HepG2 (cell line): ENCODE measurements around the gene VAMP2. TPM values are rescaled to one million over a fixed set of nuclear protein-coding genes. Genes with fewer than 3 reads are reported as not detected.

Source experiments
- ATAC-seq: fragments of 200-7000 bp; cut with Tn5 transposase; 3 replicates; pipeline ENCODE4 v1.9.1; 2020; ENCODE audit warnings: mild to moderate bottlenecking, moderate library complexity
- BruUV-seq: library from RNA; stranded (reverse); fragments of 400-500 nt; replicated peaks from 2 replicates; lab custom pipeline; 2021; lab: Mats Ljungman, UMichigan
- CTCF ChIA-PET: fragments of 300-600 bp; formaldehyde crosslinking; extraction: SDS; loops from one replicate; lab custom pipeline; 2021; ENCODE audit warnings: low total read pairs, inconsistent platforms, low intra/inter-chr PET ratio; lab: Yijun Ruan, JAX
- POLR2A ChIA-PET: fragments of 350-600 bp; sonication (Branson Sonifier 250); formaldehyde crosslinking; loops from one replicate; lab custom pipeline; 2020; ENCODE audit warnings: antibody characterized with exemption, inconsistent platforms; lab: Yijun Ruan, JAX
- DNase-seq: peaks from one replicate; pipeline ENCODE4 v3.0.0-alpha.2; 2015; ENCODE audit warnings: low spot score
- FAIRE-seq: peaks from 3 replicates; lab custom pipeline; 2011; peaks lifted over from hg19 to GRCh38; lab: Jason Lieb, UNC
- H2AFZ ChIP-seq: one replicate; pipeline ENCODE4 v1.6.1; 2011; ENCODE audit warnings: low read length, inconsistent platforms
- H3K27ac ChIP-seq: fragments of 300-600 bp; 3 replicates; pipeline ENCODE4 v1.8.0; 2011; ENCODE audit warnings: mixed run types, mild to moderate bottlenecking, mixed read lengths, low read length, inconsistent platforms; ENCODE audit not compliant: insufficient read depth; ENCODE audit errors: extremely low read length
- H3K27me3 ChIP-seq, 2 experiments: fragments of 200-600 bp in 1 of 2; 2 replicates in 1 of 2; 3 replicates in 1 of 2; pipeline versions ENCODE4 v1.6.0 to v1.8.0; 2011; ENCODE audit warnings: low read length in 2 of 2, mild to moderate bottlenecking in 2 of 2, moderate library complexity in 2 of 2, inconsistent platforms in 1 of 2; ENCODE audit not compliant: insufficient read depth in 2 of 2, control insufficient read depth in 1 of 2
- H3K36me3 ChIP-seq, 2 experiments: fragments of 200-600 bp in 1 of 2; replicated peaks in 1 of 2; 2 replicates in 1 of 2; 3 replicates in 1 of 2; pipeline versions ENCODE4 v1.5.1 to v1.8.0; 2011; ENCODE audit warnings: low read length in 2 of 2, inconsistent platforms in 1 of 2; ENCODE audit not compliant: insufficient read depth in 2 of 2, control insufficient read depth in 1 of 2
- H3K4me1 ChIP-seq: 2 replicates; pipeline ENCODE4 v1.5.1; 2012; ENCODE audit warnings: low read length, inconsistent platforms; ENCODE audit not compliant: insufficient read depth
- H3K4me2 ChIP-seq: 2 replicates; pipeline ENCODE4 v1.6.0; 2011; ENCODE audit warnings: low read depth, low read length, inconsistent platforms
- H3K4me3 ChIP-seq, 3 experiments: fragments of 200-600 bp in 1 of 3; sonication (generic), shearing (Covaris generic) in 1 of 3; replicated peaks in 1 of 3; 2 replicates each; pipeline ENCODE4 v1.5.1; 2011 to 2016; ENCODE audit warnings: low read length in 3 of 3, inconsistent platforms in 2 of 3, low read depth in 2 of 3, mild to moderate bottlenecking in 2 of 3, control low read depth in 1 of 3, mixed read lengths in 1 of 3; ENCODE audit not compliant: insufficient read depth in 1 of 3
- H3K79me2 ChIP-seq: one replicate; pipeline ENCODE4 v1.6.1; 2011; ENCODE audit warnings: low read length, inconsistent platforms; ENCODE audit not compliant: insufficient read depth
- H3K9ac ChIP-seq: 2 replicates; pipeline ENCODE4 v1.6.0; 2011; ENCODE audit warnings: mild to moderate bottlenecking, low read depth, low read length, inconsistent platforms; ENCODE audit not compliant: insufficient read depth
- H3K9me3 ChIP-seq: 2 replicates; pipeline ENCODE4 v1.5.1; 2012; ENCODE audit warnings: mild to moderate bottlenecking, low read length
- H4K20me1 ChIP-seq: 2 replicates; pipeline ENCODE4 v1.6.0; 2011; ENCODE audit warnings: inconsistent platforms, mild to moderate bottlenecking, low read length, moderate library complexity; ENCODE audit not compliant: insufficient read depth
- ADNP ChIP-seq: sonication (generic); formaldehyde crosslinking; IDR thresholded peaks from 2 replicates; pipeline ENCODE4 v1.4.0; 2020; ENCODE audit warnings: missing genetic modification reagents
- BCL6 ChIP-seq: IDR thresholded peaks from 2 replicates; pipeline ENCODE4 v1.6.1; 2016; ENCODE audit warnings: missing genetic modification reagents, missing compliant biosample characterization
- FOXC1 ChIP-seq: sonication (generic); formaldehyde crosslinking; IDR thresholded peaks from 2 replicates; pipeline ENCODE4 v1.8.0; 2022; ENCODE audit warnings: mild to moderate bottlenecking, missing genetic modification reagents, borderline replicate concordance
- HNF4A ChIP-seq: sonication (generic); formaldehyde crosslinking; IDR thresholded peaks from 2 replicates; pipeline ENCODE4 v1.4.0; 2020; ENCODE audit warnings: missing genetic modification reagents
- HNRNPLL ChIP-seq: fragments of 200-400 bp; formaldehyde crosslinking; IDR thresholded peaks from 2 replicates; pipeline ENCODE4 v1.6.1; 2017; ENCODE audit warnings: mild to moderate bottlenecking, low read depth, low read length; ENCODE audit not compliant: poor library complexity, severe bottlenecking
- HOXA7 ChIP-seq: sonication (generic); formaldehyde crosslinking; IDR thresholded peaks from 2 replicates; pipeline ENCODE4 v1.8.1; 2022; ENCODE audit warnings: mild to moderate bottlenecking, missing genetic modification reagents, moderate library complexity
- MIER3 ChIP-seq: IDR thresholded peaks from 2 replicates; pipeline ENCODE4 v1.6.1; 2016; ENCODE audit warnings: missing compliant biosample characterization, borderline replicate concordance
- NFKBIZ ChIP-seq: IDR thresholded peaks from 2 replicates; pipeline ENCODE4 v1.6.1; 2018; ENCODE audit warnings: missing genetic modification reagents, missing compliant biosample characterization
- NRL ChIP-seq: sonication (generic); formaldehyde crosslinking; IDR thresholded peaks from 2 replicates; pipeline ENCODE4 v1.5.0; 2020; ENCODE audit warnings: missing genetic modification reagents, mild to moderate bottlenecking, moderate library complexity, borderline replicate concordance
- PPARG ChIP-seq: conservative IDR thresholded peaks from 2 replicates; pipeline ENCODE4 v1.6.1; 2016; ENCODE audit warnings: missing biosample characterization, missing genetic modification reagents
- RBM39 ChIP-seq: fragments of 200-400 bp; formaldehyde crosslinking; IDR thresholded peaks from one replicate; pipeline ENCODE4 v1.6.1; 2018; ENCODE audit warnings: antibody characterized with exemption, mild to moderate bottlenecking, low read depth, low read length; ENCODE audit not compliant: poor library complexity, severe bottlenecking
- SKI ChIP-seq: fragments of 450-650 bp; IDR thresholded peaks from one replicate; pipeline ENCODE4 v1.6.1; 2018; ENCODE audit warnings: mild to moderate bottlenecking; ENCODE audit not compliant: partially characterized antibody
- SMAD1 ChIP-seq: sonication (generic); formaldehyde crosslinking; IDR thresholded peaks from 2 replicates; pipeline ENCODE4 v1.4.0; 2020; ENCODE audit warnings: missing genetic modification reagents, low read depth, mild to moderate bottlenecking, borderline replicate concordance
- ZFP36L1 ChIP-seq: sonication (generic); formaldehyde crosslinking; IDR thresholded peaks from 2 replicates; pipeline ENCODE4 v1.8.0; 2022; ENCODE audit warnings: mild to moderate bottlenecking, missing genetic modification reagents, moderate library complexity
- ZFP37 ChIP-seq: sonication (generic); formaldehyde crosslinking; IDR thresholded peaks from 2 replicates; pipeline ENCODE4 v1.4.0; 2020; ENCODE audit warnings: missing genetic modification reagents, borderline replicate concordance
- ZNF136 ChIP-seq: sonication (generic); formaldehyde crosslinking; IDR thresholded peaks from 2 replicates; pipeline ENCODE4 v1.8.1; 2022; ENCODE audit warnings: low read depth, mild to moderate bottlenecking, moderate library complexity, missing genetic modification reagents
- ZNF17 ChIP-seq: sonication (generic); formaldehyde crosslinking; IDR thresholded peaks from 2 replicates; pipeline ENCODE4 v1.5.0; 2020; ENCODE audit warnings: mild to moderate bottlenecking, missing genetic modification reagents
- ZNF350 ChIP-seq: sonication (generic); formaldehyde crosslinking; IDR thresholded peaks from 2 replicates; pipeline ENCODE4 v1.4.0; 2020; ENCODE audit warnings: mild to moderate bottlenecking, low read depth, missing genetic modification reagents, borderline replicate concordance
- ZNF468 ChIP-seq: sonication (generic); formaldehyde crosslinking; IDR thresholded peaks from 2 replicates; pipeline ENCODE4 v1.8.0; 2022; ENCODE audit warnings: mild to moderate bottlenecking, moderate library complexity, missing genetic modification reagents
- ZNF878 ChIP-seq: sonication (generic); formaldehyde crosslinking; IDR thresholded peaks from 2 replicates; pipeline ENCODE4 v1.8.1; 2023; ENCODE audit warnings: mild to moderate bottlenecking, missing genetic modification reagents, moderate library complexity
- WGBS: methylation state at CpG from one replicate; pipeline ENCODE4 v1.1.6; 2017; ENCODE audit warnings: low lambda C conversion rate; 5-methylcytosine and 5-hydroxymethylcytosine counted together
- in situ Hi-C: cut with HindIII; loops from 2 replicates; pipeline ENCODE4 v1.10.0; 2017; ENCODE audit warnings: low pct_unique_long_range_greater_than_20kb; ENCODE audit not compliant: extremely low pct_ligation_motif_present
- intact Hi-C: fragments of 100-400 bp; cut with micrococcal nuclease; formaldehyde crosslinking; loops from one replicate; pipeline ENCODE4 v1.10.0; 2022; ENCODE audit not compliant: unreplicated experiment
- polyA plus RNA-seq, 8 experiments: library from polyadenylated mRNA; depleted of rRNA in 3 of 8; stranded (reverse) in 7 of 8; unstranded in 1 of 8; fragments of >200 nt; fragmentation: Illumina TruSeq in 4 of 8; extraction: Trizol in 4 of 8; gene quantifications; 2 replicates each; pipeline versions ENCODE4 v1.2.1 to v1.2.3, GENCODE V29; 2011 to 2016; ENCODE audit warnings: low read depth in 4 of 8, missing spikeins in 1 of 8, mixed read lengths in 1 of 8; ENCODE audit not compliant: insufficient read depth in 1 of 8
- total RNA-seq, 5 experiments: library from RNA; depleted of rRNA; stranded (reverse); fragments of >200 nt; fragmentation: Illumina TruSeq; extraction: Trizol; gene quantifications; 2 replicates each; pipeline ENCODE4 v1.2.3, GENCODE V29; 2016; ENCODE audit warnings: low read depth in 1 of 5
- TF ChIP-seq, protein P1 (sequence below): sonication (generic); formaldehyde crosslinking; IDR thresholded peaks from 2 replicates; pipeline ENCODE4 v1.5.0; 2020; ENCODE audit warnings: mild to moderate bottlenecking, missing genetic modification reagents

Gene VAMP2
- total and polyA plus RNA-seq, 2 of the 13 experiments (the other 11 are each of a cell fraction or from before 2014, with no cell fraction given) = 3.9 to 17.2 TPM

DNA sequence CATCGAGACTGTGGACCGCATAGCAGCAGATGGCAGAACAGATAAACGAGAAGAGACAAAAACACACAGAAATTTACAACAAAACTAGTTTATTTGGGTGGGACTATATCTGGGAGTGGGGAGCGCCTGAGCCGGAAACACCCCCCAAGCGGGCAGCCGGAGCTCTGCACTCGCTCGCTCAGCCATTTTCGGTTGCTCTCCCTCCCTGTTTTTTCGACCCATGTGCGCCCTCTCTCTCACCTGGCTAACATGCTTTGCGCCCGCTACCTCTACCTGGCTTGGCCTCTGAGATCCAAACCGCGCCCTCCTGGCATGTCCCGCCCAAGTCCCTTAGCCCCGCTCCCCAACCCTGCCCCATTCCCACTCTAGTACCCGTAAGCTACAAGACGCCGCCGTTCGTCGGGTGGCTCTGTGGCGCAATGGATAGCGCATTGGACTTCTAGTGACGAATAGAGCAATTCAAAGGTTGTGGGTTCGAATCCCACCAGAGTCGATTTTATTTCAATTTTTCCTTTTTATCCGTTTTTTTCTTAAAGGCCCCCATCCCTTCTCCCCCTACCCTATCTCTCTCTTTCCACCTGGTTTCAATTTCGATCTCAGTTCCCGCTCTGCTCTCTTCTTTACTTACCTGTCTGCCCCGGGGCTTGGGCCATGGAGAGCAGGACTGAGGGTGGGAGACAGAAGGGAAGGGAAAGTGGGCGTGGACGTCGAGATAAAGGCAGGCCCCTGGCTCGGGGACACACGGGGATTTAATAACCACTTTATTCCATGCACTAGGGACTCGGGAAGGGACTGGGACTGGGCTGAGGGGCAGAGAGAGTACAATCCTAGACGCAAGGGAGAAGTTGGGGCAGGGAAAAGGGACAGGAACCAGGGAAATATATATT lies 42.0 kb downstream of the VAMP2 start:
- ChIA-PET CTCF (interaction anchor here (1.1 to 1.4 kb wide), 2 partner anchors 38 to 65 kb away, joined by 3 to 4 read pairs; no protein-coding TSS in a partner anchor), POLR2A (interaction anchor here (0.6 to 5.1 kb wide), 8 partner anchors 19 to 1410 kb away, joined by 3 to 35 read pairs (median 5); partner anchors contain the start of gene BORCS6)
- Histone ChIP-seq H3K9ac (peak overlapping the region; percentile 31), H3K36me3 (no peaks in the 10 kb centered on the region), H3K4me3 (peak overlapping the region; percentile 48 to 95 (median 68)), H3K27me3 (peaks cover 5 to 54% of the 10 kb centered on the region in 2 experiments), H3K4me2 (peak overlapping the region; percentile 100), H2AFZ (no peak overlapping the region), H3K79me2 (no peaks in the 10 kb centered on the region), H3K27ac (peak overlapping the region; percentile 33), H3K4me1 (peaks cover 67% of the 10 kb centered on the region), H4K20me1 (peaks cover 13% of the 10 kb centered on the region; the same call in 1 of the 2 replicates), H3K9me3 (no peaks in the 10 kb centered on the region)
- no peak for FAIRE-seq
- ATAC-seq = peak; percentile 2; the same call in 1 of the 3 replicates
- DNase-seq = no peak
- no TSS peak for BruUV-seq
- in situ Hi-C loops = loop anchor here (5.0 to 10.0 kb wide), 3 partner anchors 37 to 182 kb away; no protein-coding TSS in a partner anchor
- intact Hi-C loops = loop anchor here (1.0 kb wide), 1 partner anchor 38 kb away; no protein-coding TSS in a partner anchor
- WGBS = 1% methylated on average over 40 of the region's 40 CpGs
- TF ChIP-seq ZFP36L1 (0 out of 2 replicates have a peak, but pooled peaks have one; percentile 63), MIER3 (CRISPR knock-in tag) (0 out of 2 replicates have a peak, but pooled peaks have one; percentile 6), SMAD1 (CRISPR knock-in tag) (peak; percentile 68; the same call in 1 of the 2 replicates), ZNF17 (no peak), HNF4A (CRISPR knock-in tag) (0 out of 2 replicates have a peak, but pooled peaks have one; percentile 5), ZNF878 (CRISPR knock-in tag) (0 out of 2 replicates have a peak, but pooled peaks have one; percentile 15), FOXC1 (CRISPR knock-in tag) (no peak), HOXA7 (no peak), ZNF468 (CRISPR knock-in tag) (0 out of 2 replicates have a peak, but pooled peaks have one; percentile 54), ADNP (CRISPR knock-in tag) (0 out of 2 replicates have a peak, but pooled peaks have one; percentile 36), ZNF136 (CRISPR knock-in tag) (no peak), SKI (no peak), ZNF350 (CRISPR knock-in tag) (peak; percentile 85; the same call in 1 of the 2 replicates), NFKBIZ (CRISPR knock-in tag) (no peak), NRL (CRISPR knock-in tag) (peak; percentile 67; the same call in 1 of the 2 replicates), BCL6 (peak; percentile 27; the same call in 1 of the 2 replicates), PPARG (CRISPR knock-in tag) (no peak), HNRNPLL (peak; percentile 35), RBM39 (peak; percentile 78), ZFP37 (peak; percentile 31; the same call in 1 of the 2 replicates)
- TF ChIP-seq, protein P1, sequence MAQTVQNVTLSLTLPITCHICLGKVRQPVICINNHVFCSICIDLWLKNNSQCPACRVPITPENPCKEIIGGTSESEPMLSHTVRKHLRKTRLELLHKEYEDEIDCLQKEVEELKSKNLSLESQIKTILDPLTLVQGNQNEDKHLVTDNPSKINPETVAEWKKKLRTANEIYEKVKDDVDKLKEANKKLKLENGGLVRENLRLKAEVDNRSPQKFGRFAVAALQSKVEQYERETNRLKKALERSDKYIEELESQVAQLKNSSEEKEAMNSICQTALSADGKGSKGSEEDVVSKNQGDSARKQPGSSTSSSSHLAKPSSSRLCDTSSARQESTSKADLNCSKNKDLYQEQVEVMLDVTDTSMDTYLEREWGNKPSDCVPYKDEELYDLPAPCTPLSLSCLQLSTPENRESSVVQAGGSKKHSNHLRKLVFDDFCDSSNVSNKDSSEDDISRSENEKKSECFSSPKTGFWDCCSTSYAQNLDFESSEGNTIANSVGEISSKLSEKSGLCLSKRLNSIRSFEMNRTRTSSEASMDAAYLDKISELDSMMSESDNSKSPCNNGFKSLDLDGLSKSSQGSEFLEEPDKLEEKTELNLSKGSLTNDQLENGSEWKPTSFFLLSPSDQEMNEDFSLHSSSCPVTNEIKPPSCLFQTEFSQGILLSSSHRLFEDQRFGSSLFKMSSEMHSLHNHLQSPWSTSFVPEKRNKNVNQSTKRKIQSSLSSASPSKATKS (CRISPR knock-in tag) = 0 out of 2 replicates have a peak, but pooled peaks have one; percentile 7
